Measurements from ENCODE around the gene LMO3. TPM values are rescaled to one million over a fixed set of nuclear protein-coding genes. Genes with fewer than 3 reads are reported as not detected.

The LMO3 gene
- total RNA-seq = not detected

DNA sequence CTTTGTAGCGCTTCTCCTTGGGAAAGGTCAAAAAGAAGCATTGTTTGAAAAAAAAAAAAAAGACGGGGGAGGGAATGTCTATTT lies at the start of gene LMO3:
Gene LMO3 (minus strand): TSS at position 46 of the 84 bp plus-strand sequence. CDS start 5,302 bp downstream, outside the sequence.
- Mint-ChIP-seq H3K27ac (no peak within 1 kb of the TSS), H3K9me3 (peaks cover 1% of the 10 kb centered on the region), H3K36me3 (peaks cover 3% of the 10 kb centered on the region), H3K27me3 (peaks cover 76% of the 10 kb centered on the region), H3K4me3 (no peak within 1 kb of the TSS), H3K4me1 (peaks cover 2% of the 10 kb centered on the region)
- DNase-seq = no peak

DNA sequence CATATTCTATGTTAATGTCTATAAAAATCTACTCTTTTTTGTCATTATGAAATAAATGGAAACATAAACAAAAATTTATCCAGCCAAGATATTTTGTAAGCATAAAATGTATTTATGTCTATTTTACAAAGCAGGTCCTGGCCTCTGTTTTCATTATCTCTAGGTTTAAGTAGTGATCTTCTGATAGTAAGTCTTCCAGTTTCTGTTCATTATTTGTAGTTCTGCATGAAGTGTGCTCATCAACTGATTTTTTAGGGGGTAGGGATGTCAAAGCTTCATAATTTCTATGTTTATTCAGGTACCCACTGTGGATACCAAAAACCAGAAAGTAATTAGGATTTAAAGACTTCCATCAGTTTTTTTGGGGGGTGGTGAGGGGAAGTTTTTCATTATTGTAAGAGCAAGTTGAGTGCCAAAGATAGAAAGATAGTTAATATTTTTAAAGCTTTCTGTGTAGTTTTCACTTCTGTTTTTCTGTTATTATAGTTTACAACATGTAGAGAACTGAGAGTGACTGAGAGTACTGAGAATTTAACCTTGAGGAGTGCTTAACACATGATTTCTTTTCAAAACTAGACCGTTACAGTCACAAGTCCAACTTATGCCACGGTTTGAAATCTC lies 30.6 kb upstream of the LMO3 start:
- DNase-seq = no peak
- H3K36me3 Mint-ChIP-seq = no peaks in the 10 kb centered on the region
- no peak overlapping the region for H3K27ac Mint-ChIP-seq
- H3K4me3 Mint-ChIP-seq = no peak overlapping the region
- H3K27me3 Mint-ChIP-seq = no peaks in the 10 kb centered on the region
- no peaks in the 10 kb centered on the region for H3K4me1 Mint-ChIP-seq
- no peaks in the 10 kb centered on the region for H3K9me3 Mint-ChIP-seq

DNA sequence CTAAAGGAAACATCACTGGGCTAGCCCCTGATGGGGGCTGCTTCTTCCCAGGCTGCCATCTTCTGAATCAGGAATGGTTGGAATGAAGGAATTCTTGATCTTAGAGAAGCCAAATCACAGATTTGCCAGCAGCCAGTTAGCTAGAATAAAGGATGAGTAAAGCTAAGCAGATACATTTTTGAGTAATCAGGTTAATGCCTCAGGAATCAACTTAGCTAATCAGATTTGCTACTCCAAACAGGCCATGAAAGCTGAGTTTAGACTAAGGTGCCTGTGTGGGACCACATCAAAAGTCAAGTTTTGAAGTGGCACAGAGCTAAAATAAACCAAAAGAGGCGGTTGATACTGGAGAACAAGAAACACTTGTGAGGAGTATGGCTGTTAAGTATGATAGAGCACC lies 28.8 kb upstream of the LMO3 start:
- Mint-ChIP-seq H3K27me3 (no peaks in the 10 kb centered on the region), H3K27ac (no peak overlapping the region), H3K36me3 (no peaks in the 10 kb centered on the region), H3K4me3 (no peak overlapping the region), H3K9me3 (no peaks in the 10 kb centered on the region), H3K4me1 (no peaks in the 10 kb centered on the region)
- no peak for DNase-seq

DNA sequence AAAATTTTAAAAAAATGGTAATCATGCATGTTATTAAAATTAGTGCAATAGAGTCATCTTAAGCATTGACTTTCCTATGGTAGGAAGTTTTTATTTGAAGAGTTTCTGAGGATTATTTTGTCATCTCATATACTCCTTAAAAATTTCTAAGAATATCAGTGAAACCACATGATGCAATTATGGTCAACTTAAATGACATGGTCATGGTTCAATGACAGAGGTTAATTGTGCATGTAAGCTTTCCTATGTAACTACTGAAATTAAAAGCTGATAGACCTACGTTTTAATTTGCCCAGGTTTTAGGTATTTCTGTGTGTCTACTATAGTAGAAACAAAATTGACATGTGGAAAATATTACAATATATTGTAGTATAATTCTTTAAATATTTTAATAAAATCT lies 21.0 kb upstream of the LMO3 start:
- Mint-ChIP-seq H3K9me3 (peaks cover 1% of the 10 kb centered on the region), H3K36me3 (no peaks in the 10 kb centered on the region), H3K27me3 (no peaks in the 10 kb centered on the region), H3K27ac (no peak overlapping the region), H3K4me1 (no peaks in the 10 kb centered on the region), H3K4me3 (no peak overlapping the region)
- DNase-seq = no peak

DNA sequence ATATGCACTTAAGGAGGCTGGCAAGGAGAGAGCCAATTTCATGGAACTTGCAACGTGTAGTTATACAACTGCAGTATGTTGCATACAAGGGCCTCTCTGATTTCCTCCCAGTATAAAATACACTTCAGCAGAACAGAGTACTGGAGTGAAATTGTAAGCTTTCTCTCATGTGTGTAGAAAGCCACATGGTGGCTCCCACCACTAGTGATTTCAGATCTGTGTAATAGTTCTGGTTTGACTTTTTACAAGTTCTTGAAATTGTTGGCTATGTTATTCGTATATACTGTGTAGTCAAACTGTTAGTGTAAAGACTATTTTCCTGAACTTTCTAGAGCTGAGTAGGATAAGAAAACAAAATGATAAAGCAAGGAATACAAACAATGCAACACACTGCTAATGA lies 16.4 kb upstream of the LMO3 start:
- Mint-ChIP-seq H3K27me3 (no peaks in the 10 kb centered on the region), H3K4me1 (no peaks in the 10 kb centered on the region)

DNA sequence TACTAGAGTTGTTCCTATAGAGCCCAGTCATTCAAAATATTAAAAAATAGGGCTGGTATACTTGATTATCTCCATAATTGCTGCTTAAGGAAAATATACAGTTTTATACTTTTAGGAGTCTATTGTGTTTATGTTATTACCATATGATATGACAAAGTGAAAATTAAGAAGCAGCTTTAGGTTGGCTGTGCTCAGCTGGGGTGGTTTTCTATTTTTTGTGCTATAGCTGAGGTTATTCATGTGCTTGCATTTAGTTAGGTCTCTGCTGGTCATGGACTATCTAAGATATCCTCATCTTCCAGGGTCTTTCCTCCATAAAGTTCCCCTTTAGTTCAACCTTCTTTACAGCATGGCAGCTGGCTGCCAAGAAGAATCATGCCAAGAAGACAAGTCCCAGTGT lies 13.6 kb upstream of the LMO3 start:
- no peaks in the 10 kb centered on the region for H3K27me3 Mint-ChIP-seq
- H3K4me1 Mint-ChIP-seq = no peaks in the 10 kb centered on the region
- no peak for DNase-seq
- no peak overlapping the region for H3K27ac Mint-ChIP-seq
- H3K36me3 Mint-ChIP-seq = no peaks in the 10 kb centered on the region
- H3K4me3 Mint-ChIP-seq = no peak overlapping the region
- H3K9me3 Mint-ChIP-seq = no peaks in the 10 kb centered on the region

More for the DNA sequence above, 16.4 kb upstream of the LMO3 start:
- no peaks in the 10 kb centered on the region for H3K36me3 Mint-ChIP-seq
- no peaks in the 10 kb centered on the region for H3K9me3 Mint-ChIP-seq
- DNase-seq = no peak
- H3K4me3 Mint-ChIP-seq = no peak overlapping the region
- no peak overlapping the region for H3K27ac Mint-ChIP-seq

DNA sequence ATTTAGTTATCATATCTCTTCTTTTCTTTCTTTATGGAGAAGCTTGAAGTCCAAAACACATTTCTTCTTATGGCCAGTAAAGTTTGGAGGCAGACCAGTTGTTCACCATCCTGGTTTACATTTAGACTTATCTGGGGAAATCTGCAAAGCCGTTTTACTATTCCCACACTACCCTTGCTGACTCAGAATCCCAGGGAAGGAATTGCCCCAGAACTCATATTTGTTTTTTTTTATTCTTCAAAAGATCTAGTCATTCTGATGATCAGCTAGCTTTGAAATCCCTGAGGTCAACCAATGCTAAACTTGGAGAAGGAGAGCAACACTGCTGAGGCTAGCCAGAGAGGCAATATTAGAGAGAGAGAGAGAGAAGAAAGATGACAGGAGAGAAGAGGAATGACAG lies 12.3 kb upstream of the LMO3 start:
- Mint-ChIP-seq H3K4me3 (no peak overlapping the region), H3K9me3 (no peaks in the 10 kb centered on the region), H3K4me1 (no peaks in the 10 kb centered on the region), H3K36me3 (no peaks in the 10 kb centered on the region), H3K27ac (no peak overlapping the region), H3K27me3 (no peaks in the 10 kb centered on the region)
- DNase-seq = no peak

DNA sequence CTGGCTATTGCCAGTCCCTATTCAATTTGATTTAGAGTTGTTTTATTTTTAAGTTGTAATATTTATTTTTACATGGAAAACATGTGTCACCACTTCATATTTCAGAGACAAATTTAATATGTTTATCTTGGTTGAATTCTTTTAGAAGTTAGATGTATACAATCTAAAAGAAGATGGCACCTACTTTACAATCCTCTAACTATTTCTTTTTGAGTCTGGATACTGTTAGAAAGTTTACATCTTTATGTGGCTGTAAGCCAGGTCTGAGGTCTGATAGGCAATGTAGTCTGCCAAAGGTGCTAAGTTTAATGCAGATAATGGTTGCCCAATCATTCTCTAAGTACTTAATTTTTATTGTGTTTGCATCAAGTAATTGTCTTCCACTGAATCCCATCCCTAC lies 7.2 kb upstream of the LMO3 start:
- no peak overlapping the region for H3K4me3 Mint-ChIP-seq
- no peaks in the 10 kb centered on the region for H3K9me3 Mint-ChIP-seq
- no peaks in the 10 kb centered on the region for H3K36me3 Mint-ChIP-seq
- DNase-seq = no peak
- peaks cover 25% of the 10 kb centered on the region for H3K27me3 Mint-ChIP-seq
- H3K27ac Mint-ChIP-seq = no peak overlapping the region
- no peaks in the 10 kb centered on the region for H3K4me1 Mint-ChIP-seq

DNA sequence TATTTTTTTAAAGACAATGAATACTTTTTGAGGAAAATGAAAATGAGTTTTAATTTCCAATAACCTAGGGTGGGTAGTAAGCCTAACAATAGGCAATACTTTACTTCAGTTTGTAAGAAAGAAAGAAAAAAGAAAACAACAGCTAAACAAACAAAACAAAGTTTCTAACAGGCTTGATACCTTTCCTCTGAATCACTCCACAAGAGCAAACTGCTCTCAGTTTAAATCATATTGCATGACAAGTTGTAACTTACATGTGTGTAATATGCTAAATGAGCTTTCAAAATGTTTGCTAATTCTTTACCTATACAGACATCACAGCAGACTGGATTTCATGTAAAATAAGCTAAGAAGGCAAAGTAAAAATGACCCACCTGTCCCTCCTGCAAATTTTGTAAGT lies 6.7 kb upstream of the LMO3 start:
- H3K9me3 Mint-ChIP-seq = no peaks in the 10 kb centered on the region
- no peak for DNase-seq
- H3K4me3 Mint-ChIP-seq = no peak overlapping the region
- no peaks in the 10 kb centered on the region for H3K36me3 Mint-ChIP-seq
- H3K27ac Mint-ChIP-seq = no peak overlapping the region
- peaks cover 31% of the 10 kb centered on the region for H3K27me3 Mint-ChIP-seq
- no peaks in the 10 kb centered on the region for H3K4me1 Mint-ChIP-seq

DNA sequence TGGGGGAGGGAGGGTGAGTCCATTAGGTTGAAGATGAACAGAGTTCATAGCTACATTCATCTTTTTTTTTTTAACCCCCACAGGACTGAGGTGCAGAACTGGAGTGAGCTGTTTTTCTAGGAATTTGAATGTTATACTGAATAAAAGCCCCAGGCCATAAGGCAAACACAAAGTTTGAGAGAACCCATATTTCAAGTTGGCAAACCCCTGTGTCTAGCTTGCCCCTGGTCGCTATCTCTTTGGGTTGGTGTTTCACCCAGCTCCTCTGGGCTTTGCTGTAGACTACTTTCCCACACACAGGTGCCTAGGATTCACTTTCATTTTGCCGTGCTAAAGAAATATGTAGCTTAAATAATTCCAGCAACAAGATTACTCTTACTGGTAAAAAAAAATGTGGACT lies 5.2 kb upstream of the LMO3 start:
- no peak overlapping the region for H3K4me3 Mint-ChIP-seq
- H3K36me3 Mint-ChIP-seq = no peaks in the 10 kb centered on the region
- H3K9me3 Mint-ChIP-seq = no peaks in the 10 kb centered on the region
- DNase-seq = no peak
- no peaks in the 10 kb centered on the region for H3K4me1 Mint-ChIP-seq
- no peak overlapping the region for H3K27ac Mint-ChIP-seq
- H3K27me3 Mint-ChIP-seq = peaks cover 46% of the 10 kb centered on the region

DNA sequence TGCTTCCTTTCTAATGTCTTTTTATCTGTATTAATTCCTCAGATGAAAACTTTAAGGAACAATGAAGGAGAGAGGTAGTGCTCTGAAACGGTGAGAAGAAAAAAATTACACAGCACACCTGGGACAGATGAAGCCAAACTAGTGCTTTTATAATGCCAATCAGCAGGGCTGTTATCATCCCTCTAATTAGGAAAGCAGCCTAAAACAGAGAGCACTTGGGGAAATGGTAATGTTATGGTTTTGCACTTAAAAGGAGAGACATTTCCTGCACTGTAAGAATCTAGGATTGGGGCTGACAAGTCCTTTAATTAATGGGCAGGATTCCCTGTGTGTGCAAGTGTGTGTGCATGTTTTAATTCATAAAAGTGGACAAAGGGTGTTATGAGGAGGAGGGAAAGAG lies 4.8 kb upstream of the LMO3 start:
- Mint-ChIP-seq H3K27ac (no peak overlapping the region), H3K4me1 (peaks cover under 1% of the 10 kb centered on the region)

DNA sequence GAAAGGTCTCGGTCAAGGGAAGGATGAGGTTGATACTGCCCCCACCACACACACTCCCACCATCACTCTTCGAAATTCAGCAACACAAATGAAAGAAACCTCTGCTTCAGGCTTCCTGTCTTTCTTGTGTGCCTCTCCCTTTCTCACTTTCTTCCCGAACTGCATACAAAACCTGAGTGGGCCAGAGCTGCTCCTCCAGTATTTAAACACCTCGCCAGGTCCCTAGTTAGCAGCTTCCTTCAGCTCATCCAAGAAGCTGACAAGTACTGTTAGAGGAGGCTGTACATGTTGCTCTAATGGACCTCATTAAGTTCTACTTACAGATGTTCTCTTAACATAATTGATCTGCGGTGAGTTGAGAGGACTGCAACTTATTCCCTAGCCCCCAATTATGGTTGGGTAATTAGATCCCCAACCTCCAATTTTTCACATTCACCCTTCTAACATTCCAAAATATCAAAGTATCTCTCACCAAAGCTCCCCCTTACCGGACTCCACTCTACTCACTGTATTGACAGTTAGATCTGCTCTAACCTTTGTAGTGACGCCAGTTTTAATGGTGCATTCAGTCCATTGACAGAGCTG lies 4.1 kb upstream of the LMO3 start:
- Mint-ChIP-seq H3K36me3 (no peaks in the 10 kb centered on the region), H3K4me3 (no peak overlapping the region), H3K4me1 (peaks cover 2% of the 10 kb centered on the region), H3K27ac (no peak overlapping the region), H3K9me3 (peaks cover 1% of the 10 kb centered on the region), H3K27me3 (peaks cover 55% of the 10 kb centered on the region)
- DNase-seq = no peak

More for the DNA sequence above, 4.8 kb upstream of the LMO3 start:
- no peak for DNase-seq
- no peaks in the 10 kb centered on the region for H3K9me3 Mint-ChIP-seq
- no peaks in the 10 kb centered on the region for H3K36me3 Mint-ChIP-seq
- H3K4me3 Mint-ChIP-seq = no peak overlapping the region
- H3K27me3 Mint-ChIP-seq = peaks cover 50% of the 10 kb centered on the region

DNA sequence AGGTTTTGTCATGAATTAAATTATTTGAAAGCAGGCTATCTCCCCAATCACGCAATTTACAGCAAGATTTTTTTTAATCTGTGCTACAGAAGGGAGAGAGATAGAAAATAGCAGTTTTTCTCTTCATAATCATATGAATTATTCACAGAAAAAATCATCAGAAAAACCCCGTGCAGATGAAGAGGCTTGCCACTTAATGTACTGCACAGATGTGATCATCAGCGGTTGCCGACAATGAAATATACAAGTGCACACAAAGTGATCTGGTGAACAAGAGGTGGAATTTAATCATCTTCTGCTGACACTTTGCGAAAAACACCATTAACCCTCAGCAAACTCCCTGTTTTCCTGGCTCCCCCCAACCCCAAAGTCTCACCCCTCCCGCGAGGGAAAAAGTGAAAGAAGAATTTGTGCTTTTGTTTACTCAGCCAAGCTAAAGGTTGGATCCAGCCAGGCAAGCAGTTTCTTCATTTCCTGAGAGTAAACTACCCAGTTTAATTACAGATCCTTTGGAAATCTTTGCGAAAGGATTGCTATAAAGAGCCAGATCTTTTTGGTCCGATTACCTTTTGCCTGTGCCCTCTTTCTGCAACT lies 3.1 kb upstream of the LMO3 start:
- Mint-ChIP-seq H3K4me1 (peaks cover 2% of the 10 kb centered on the region), H3K27ac (no peak overlapping the region), H3K9me3 (peaks cover 1% of the 10 kb centered on the region), H3K27me3 (peaks cover 65% of the 10 kb centered on the region), H3K4me3 (no peak overlapping the region), H3K36me3 (peaks cover 1% of the 10 kb centered on the region)
- DNase-seq = no peak

DNA sequence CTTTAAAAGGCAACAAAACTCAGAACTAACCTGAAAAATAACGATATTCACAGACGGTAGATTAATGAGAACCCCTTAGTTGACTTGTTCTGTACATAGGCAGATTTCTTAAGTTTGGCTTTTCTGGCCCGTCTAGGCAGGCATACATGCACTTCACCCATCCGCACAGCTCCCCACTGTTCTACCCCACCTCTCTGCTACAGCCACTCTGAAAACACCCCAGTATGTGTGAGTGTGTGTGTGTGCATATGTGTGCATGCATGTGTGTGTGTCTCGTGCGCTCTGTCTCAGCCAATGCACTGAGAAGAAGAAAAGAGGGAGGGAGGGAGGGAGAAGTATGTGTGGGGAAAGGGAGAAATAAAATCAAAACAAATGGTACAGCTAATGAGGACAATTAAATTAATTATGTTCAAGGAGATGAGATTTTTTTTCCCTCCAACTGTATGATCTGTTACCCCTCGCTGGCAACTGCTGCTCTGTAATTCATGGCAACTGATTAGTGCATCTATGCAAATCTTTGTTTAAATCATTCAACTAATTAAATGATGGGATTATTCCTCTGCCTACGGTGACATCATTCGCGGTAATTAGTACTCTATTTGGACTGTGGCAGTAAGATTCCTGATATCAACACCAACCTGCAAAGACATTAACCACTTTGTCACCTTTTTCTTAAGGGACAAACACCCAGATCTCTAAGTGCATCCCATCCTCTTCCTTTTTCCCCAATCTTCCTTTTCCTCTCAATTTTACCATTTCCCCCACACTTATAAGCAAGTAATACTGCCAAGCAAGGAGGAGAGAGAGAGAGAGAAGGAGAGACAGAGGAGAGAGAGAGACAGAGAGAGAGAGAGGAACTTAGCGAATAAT lies 2.2 kb upstream of the LMO3 start:
- H3K27me3 Mint-ChIP-seq = peaks cover 74% of the 10 kb centered on the region
- no peak overlapping the region for H3K27ac Mint-ChIP-seq
- no peak overlapping the region for H3K4me3 Mint-ChIP-seq
- H3K9me3 Mint-ChIP-seq = peaks cover 1% of the 10 kb centered on the region
- no peak for DNase-seq
- peaks cover 3% of the 10 kb centered on the region for H3K36me3 Mint-ChIP-seq
- H3K4me1 Mint-ChIP-seq = peaks cover 2% of the 10 kb centered on the region

DNA sequence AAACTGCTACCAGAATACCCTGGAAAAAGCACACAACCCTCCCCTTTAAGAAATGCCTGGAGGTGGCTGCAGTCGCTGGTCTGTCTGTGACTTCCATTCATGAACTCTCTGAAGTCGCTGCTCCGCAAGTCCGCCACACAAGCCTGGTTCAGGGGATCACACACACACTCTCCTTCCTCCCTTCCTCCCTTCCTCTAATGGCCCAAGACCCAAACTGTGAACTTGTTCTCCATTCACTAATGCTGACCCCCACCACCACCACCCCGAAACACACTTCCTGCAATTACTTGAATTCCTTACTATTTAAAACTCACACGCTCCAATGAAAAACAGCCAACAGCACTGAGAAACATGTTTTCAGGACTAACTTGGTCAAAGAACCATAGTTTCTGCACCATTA lies 1.0 kb upstream of the LMO3 start:
- H3K4me1 Mint-ChIP-seq = peaks cover 2% of the 10 kb centered on the region
- H3K27ac Mint-ChIP-seq = no peak overlapping the region
- H3K27me3 Mint-ChIP-seq = peaks cover 76% of the 10 kb centered on the region
- peaks cover 1% of the 10 kb centered on the region for H3K9me3 Mint-ChIP-seq
- peaks cover 3% of the 10 kb centered on the region for H3K36me3 Mint-ChIP-seq
- no peak overlapping the region for H3K4me3 Mint-ChIP-seq
- DNase-seq = no peak

All from activated naive CD8-positive, alpha-beta T cell treated with anti-CD3 and anti-CD28 coated beads for 36 hours (primary cell).